ENCODE results near the gene NLRP6.
"Not testable (repeated sequence)": the region's sequence is repeated elsewhere in the genome, so short reads cannot be mapped to it uniquely, and the experiment has no call there.

The NLRP6 gene

GRCh38 chr11:326592-326841 is 48.3 kb downstream of the NLRP6 start:
- Histone ChIP-seq H3K9ac (no peak overlapping the region), H3K36me3 (ENCODE audit: insufficient read depth) (no peaks in the 10 kb centered on the region), H3K27me3 (ENCODE audit: insufficient read depth, low read depth) (peaks cover 57% of the 10 kb centered on the region)

DNA sequence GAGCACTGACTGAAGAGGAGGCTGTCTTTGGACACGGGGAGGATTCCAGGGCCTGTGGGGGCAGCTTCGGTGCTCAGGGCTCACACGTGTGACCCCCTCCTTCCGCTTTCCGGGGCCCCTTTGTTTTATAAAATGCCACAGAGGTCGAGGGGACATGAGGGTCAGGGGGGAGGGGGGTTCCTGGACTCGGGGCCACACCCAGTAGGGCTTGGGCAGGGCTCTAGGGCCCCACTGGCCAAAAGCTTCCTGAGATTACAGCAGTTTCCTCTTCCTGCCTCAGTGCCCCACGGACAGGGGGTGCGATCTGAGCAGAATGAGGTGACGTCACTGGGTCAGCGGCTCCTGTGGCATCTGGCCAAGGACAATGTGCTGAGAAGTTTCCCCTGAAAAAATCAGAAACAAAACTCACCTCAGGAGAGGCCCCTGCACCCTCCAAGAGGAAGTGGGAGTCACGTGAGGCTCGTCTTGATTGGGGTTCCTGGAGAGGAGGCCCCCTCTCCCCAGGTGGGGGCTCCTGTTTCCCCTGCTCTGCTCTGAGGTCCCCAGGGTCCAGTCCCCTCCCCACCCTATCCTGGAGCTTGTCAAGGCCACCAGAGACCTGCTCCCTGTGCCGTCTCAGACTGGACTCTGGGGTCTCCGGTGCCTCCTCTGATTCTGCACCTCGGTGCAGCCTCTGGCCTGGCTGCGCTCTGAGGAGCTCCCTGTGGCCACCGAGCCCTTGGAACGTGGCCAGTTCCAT is 48.8 kb downstream of the NLRP6 start:
- no peak overlapping the region for H3K27ac ChIP-seq
- H4K20me1 ChIP-seq (ENCODE audit: insufficient read depth) = no peaks in the 10 kb centered on the region
- peaks cover 37% of the 10 kb centered on the region for H3K4me1 ChIP-seq (ENCODE audit: low read depth, poor library complexity, severe bottlenecking)
- TF ChIP-seq CTCF (conservative IDR thresholded peaks at IDR 0.05; ENCODE audit: low read depth, low read length) = no peak
- peaks cover 57% of the 10 kb centered on the region for H3K27me3 ChIP-seq (ENCODE audit: insufficient read depth, low read depth)
- H3K4me3 ChIP-seq (IDR thresholded peaks at IDR 0.05; ENCODE audit: insufficient read depth, low read depth, low read length) = no peak overlapping the region
- H3K36me3 ChIP-seq (ENCODE audit: insufficient read depth) = no peaks in the 10 kb centered on the region
- H3K4me2 ChIP-seq = peak overlapping the region; percentile 57; the same call in 1 of the 2 replicates
- no peak overlapping the region; the same call in 1 of the 2 replicates for H2AFZ ChIP-seq (ENCODE audit: low read depth)
- no peak overlapping the region for H3K9ac ChIP-seq
- no peaks in the 10 kb centered on the region for H3K79me2 ChIP-seq (ENCODE audit: insufficient read depth, low read depth)

More at GRCh38 chr11:326592-326841, 48.3 kb downstream of the NLRP6 start:
- no peak overlapping the region for H3K4me3 ChIP-seq (IDR thresholded peaks at IDR 0.05; ENCODE audit: insufficient read depth, low read depth, low read length)
- no peak overlapping the region for H2AFZ ChIP-seq (ENCODE audit: low read depth)
- no peaks in the 10 kb centered on the region for H4K20me1 ChIP-seq (ENCODE audit: insufficient read depth)
- no peak overlapping the region for H3K27ac ChIP-seq
- TF ChIP-seq CTCF (conservative IDR thresholded peaks at IDR 0.05; ENCODE audit: low read depth, low read length) = no peak
- H3K4me2 ChIP-seq = no peak overlapping the region
- no peaks in the 10 kb centered on the region for H3K79me2 ChIP-seq (ENCODE audit: insufficient read depth, low read depth)
- H3K4me1 ChIP-seq (ENCODE audit: low read depth, poor library complexity, severe bottlenecking) = peaks cover 32% of the 10 kb centered on the region

DNA sequence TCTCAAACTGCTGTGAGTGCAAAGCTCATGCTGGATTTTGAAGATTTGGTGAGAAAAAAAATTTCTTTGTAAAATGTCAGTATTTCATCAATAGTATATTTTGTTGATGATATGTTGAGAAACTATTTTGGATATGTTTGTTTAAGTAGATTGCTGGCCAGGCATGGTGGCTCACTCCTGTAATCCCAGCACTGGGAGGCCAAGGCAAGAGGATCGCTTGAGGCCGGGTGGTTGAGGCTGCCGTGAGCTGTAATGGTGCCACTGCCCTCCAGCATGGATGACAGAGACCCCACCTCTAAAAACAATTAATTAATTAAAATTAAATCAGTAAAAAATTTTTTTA is 49.3 kb downstream of the NLRP6 start:
- peak overlapping the region; percentile 57; the same call in 1 of the 2 replicates for H3K4me2 ChIP-seq
- H3K27ac ChIP-seq = no peak overlapping the region
- H4K20me1 ChIP-seq (ENCODE audit: insufficient read depth) = no peaks in the 10 kb centered on the region
- H3K4me3 ChIP-seq (IDR thresholded peaks at IDR 0.05; ENCODE audit: insufficient read depth, low read depth, low read length) = no peak overlapping the region
- H3K27me3 ChIP-seq (ENCODE audit: insufficient read depth, low read depth) = peaks cover 59% of the 10 kb centered on the region
- no peak for TF ChIP-seq CTCF (conservative IDR thresholded peaks at IDR 0.05; ENCODE audit: low read depth, low read length)
- H3K36me3 ChIP-seq (ENCODE audit: insufficient read depth) = no peaks in the 10 kb centered on the region
- H3K4me1 ChIP-seq (ENCODE audit: low read depth, poor library complexity, severe bottlenecking) = peaks cover 38% of the 10 kb centered on the region
- no peak overlapping the region for H2AFZ ChIP-seq (ENCODE audit: low read depth)
- H3K79me2 ChIP-seq (ENCODE audit: insufficient read depth, low read depth) = no peaks in the 10 kb centered on the region
- no peak overlapping the region for H3K9ac ChIP-seq

DNA sequence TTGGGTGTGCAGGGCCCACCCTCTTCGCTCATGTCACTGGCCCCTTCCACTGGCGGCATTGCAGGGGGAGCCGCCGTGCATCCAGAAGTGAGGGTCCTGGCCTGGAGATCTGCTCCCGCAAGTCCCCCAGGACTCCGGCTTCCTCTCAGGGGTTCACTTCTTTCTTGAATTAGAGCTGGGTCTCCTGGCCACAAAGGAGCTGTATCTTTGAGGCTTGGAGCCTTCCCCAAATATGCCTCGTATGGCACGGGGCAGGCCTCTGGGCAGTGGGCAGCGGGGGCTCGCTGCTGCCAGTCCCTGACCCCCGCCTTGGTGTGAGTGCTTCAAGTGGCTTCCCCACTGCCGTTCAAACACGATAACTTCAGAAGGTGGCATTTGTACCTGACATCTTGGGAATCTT is 49.8 kb downstream of the NLRP6 start:
- Histone ChIP-seq H3K27ac (no peak overlapping the region), H3K27me3 (ENCODE audit: insufficient read depth, low read depth) (peaks cover 64% of the 10 kb centered on the region), H3K79me2 (ENCODE audit: insufficient read depth, low read depth) (no peaks in the 10 kb centered on the region), H3K9ac (no peak overlapping the region), H3K4me1 (ENCODE audit: low read depth, poor library complexity, severe bottlenecking) (peaks cover 38% of the 10 kb centered on the region), H3K4me2 (no peak overlapping the region), H2AFZ (ENCODE audit: low read depth) (no peak overlapping the region), H3K36me3 (ENCODE audit: insufficient read depth) (no peaks in the 10 kb centered on the region), H3K4me3 (IDR thresholded peaks at IDR 0.05; ENCODE audit: insufficient read depth, low read depth, low read length) (no peak overlapping the region), H4K20me1 (ENCODE audit: insufficient read depth) (no peaks in the 10 kb centered on the region)
- no peak for TF ChIP-seq CTCF (conservative IDR thresholded peaks at IDR 0.05; ENCODE audit: low read depth, low read length)

DNA sequence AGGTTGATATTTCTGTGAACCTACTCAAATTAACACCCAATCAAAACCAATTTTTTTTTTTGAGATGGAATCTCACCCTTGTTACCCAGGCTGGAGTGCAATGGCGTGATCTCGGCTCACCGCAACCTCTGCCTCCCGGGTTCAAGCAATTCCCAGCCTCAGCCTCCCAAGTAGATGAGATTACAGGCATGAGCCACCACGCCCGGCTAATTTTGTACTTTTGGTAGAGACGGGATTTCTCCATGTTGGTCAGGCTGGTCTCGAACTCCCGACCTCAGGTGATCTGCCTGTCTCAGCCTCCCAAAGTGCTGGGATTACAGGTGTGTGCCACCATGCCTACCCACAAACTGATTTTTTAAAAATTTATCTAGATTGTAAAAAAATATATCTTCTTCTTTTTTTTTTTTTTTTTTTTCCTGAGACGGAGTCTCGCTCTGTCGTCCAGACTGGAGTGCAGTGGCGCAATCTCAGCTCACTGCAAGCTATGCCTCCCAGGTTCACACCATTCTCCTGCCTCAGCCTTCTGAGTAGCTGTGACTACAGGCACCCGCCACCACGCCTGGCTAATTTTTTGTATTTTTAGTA is 50.4 kb downstream of the NLRP6 start:
- H3K4me2 ChIP-seq; H3K9ac ChIP-seq; H4K20me1 ChIP-seq (ENCODE audit: insufficient read depth); H2AFZ ChIP-seq (ENCODE audit: low read depth); H3K27ac ChIP-seq; H3K79me2 ChIP-seq (ENCODE audit: insufficient read depth, low read depth); H3K36me3 ChIP-seq (ENCODE audit: insufficient read depth); H3K4me3 ChIP-seq (IDR thresholded peaks at IDR 0.05; ENCODE audit: insufficient read depth, low read depth, low read length): not testable (repeated sequence)
- peaks cover 38% of the 10 kb centered on the region for H3K4me1 ChIP-seq (ENCODE audit: low read depth, poor library complexity, severe bottlenecking)
- H3K27me3 ChIP-seq (ENCODE audit: insufficient read depth, low read depth) = peaks cover 63% of the 10 kb centered on the region
